K562 treated with DMSO at 1 percent for 24 hours (cell line): ENCODE measurements around the gene PEBP1. TPM values are rescaled to one million over a fixed set of nuclear protein-coding genes. Genes with fewer than 3 reads are reported as not detected.

Experiments used
- total RNA-seq: library from RNA; unstranded; fragments of 300-600 nt; gene quantifications from 2 replicates; pipeline ENCODE4 v1.2.3, GENCODE V29; 2022; ENCODE audit warnings: low read depth; ENCODE audit not compliant: insufficient read depth

PEBP1 gene
- 83.0 and 88.4 TPM in 2 replicates for total RNA-seq

DNA sequence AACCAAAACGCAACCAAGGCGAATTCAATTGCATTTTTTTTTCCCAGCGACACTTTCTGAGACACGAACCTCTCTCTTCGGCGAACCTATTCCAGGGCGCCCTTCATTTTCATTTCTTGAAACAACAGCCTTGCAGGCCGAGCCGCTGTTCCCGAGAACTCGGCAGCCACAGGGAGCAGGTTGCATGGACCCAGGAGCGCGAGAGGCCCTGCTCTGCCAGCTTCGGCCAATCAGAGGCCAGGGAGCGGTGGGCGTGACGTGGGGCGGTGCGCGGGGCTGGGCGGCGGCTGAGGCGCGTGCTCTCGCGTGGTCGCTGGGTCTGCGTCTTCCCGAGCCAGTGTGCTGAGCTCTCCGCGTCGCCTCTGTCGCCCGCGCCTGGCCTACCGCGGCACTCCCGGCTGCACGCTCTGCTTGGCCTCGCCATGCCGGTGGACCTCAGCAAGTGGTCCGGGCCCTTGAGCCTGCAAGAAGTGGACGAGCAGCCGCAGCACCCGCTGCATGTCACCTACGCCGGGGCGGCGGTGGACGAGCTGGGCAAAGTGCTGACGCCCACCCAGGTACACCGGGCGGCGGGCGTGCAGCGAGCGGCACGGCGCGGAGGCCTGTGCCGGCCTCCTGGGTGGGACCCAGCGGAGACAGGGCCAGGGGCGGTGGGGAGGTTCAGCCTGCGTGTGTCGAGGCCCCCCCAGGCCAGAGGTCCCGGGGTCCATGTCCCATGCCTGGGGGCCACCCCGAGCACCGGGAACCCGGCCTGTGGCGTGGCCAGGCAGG is at the start of gene PEBP1:
PEBP1 (plus strand) TSS at position 337 of the 771 bp plus-strand sequence; CDS start at position 423, 86 bp downstream.

DNA sequence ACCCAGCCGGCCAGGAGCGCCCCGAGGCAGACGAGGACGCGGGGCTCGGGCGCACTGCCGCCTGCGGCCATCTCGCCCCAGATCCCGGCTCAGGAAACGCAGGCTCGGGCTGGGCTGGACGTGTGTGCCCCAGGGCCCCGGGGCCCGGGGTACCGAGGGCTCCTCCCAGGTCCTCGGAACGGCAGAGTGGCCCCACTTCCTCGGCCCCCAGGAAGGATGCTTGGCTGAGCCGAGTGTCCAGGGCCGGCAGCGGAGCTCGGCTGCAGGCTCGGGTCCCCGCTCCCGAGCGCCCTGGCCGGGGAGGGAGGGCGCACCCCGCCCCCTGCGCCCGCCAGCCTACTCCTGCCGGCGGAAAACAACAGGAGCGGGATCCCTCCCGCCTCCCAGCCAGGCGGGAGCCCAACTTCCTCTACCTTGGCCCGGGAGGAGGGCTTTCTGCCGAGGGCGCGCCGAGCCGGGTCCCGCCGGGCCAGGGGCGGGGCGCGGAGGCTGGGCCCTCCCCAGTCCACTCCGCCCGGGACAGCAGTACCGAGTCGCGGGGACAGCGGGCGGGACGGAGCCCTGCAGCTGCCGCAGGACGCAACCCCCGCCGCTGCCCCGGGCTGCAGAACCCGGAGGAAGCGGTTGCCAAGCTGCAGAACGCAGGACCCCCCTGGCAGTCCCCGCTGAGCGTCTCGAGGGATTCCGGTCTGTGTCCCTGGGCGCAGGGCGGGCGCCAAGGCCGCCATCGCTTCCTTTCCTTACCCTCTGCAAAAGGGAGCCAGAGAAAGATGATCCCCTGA is 32.1 kb upstream of the PEBP1 start, which contains the start of gene VSIG10:
VSIG10 (minus strand) TSS at position 411 of the 782 bp plus-strand sequence; CDS start at position 71, 340 bp downstream.

Other genes starting within 250 kb of the PEBP1 start
- gene KSR2, start 167.1 kb upstream of the PEBP1 start, total RNA-seq, result not detected in 2 replicates
- gene RFC5, start 119.4 kb upstream of the PEBP1 start, total RNA-seq, result 49.2 and 53.3 TPM in 2 replicates
- 56.2 and 66.1 TPM in 2 replicates for gene WSB2, start 74.9 kb upstream of the PEBP1 start, total RNA-seq
- gene VSIG10, start 32.1 kb upstream of the PEBP1 start, total RNA-seq, result 7.3 and 7.4 TPM in 2 replicates
- gene TAOK3, start 236.8 kb downstream of the PEBP1 start, total RNA-seq, result 19.6 and 21.2 TPM in 2 replicates
- 13.8 and 15.7 TPM in 2 replicates for gene SUDS3, start 240.4 kb downstream of the PEBP1 start, total RNA-seq